GM10847 (cell line): Measurements from ENCODE around the gene PIH1D2.

Experiments used
- POLR2A ChIP-seq: IDR thresholded peaks from 2 replicates; pipeline ENCODE4 v1.6.1; 2011; ENCODE audit not compliant: insufficient read length; ENCODE audit errors: extremely low read depth

The PIH1D2 gene, protein sequence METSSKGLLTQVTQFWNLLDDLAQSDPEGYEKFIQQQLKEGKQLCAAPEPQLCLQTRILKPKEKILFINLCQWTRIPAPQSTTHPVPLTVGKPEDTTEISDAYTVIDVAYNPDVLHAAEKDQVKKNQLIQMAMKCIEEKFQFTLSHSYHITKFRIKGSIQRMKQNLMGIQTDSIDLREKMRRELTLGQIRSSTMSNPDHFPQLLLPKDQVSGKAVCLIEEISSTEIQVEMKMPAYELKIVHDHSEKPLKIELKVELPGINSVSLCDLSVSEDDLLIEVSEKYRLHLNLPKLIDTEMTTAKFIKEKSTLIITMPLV

DNA sequence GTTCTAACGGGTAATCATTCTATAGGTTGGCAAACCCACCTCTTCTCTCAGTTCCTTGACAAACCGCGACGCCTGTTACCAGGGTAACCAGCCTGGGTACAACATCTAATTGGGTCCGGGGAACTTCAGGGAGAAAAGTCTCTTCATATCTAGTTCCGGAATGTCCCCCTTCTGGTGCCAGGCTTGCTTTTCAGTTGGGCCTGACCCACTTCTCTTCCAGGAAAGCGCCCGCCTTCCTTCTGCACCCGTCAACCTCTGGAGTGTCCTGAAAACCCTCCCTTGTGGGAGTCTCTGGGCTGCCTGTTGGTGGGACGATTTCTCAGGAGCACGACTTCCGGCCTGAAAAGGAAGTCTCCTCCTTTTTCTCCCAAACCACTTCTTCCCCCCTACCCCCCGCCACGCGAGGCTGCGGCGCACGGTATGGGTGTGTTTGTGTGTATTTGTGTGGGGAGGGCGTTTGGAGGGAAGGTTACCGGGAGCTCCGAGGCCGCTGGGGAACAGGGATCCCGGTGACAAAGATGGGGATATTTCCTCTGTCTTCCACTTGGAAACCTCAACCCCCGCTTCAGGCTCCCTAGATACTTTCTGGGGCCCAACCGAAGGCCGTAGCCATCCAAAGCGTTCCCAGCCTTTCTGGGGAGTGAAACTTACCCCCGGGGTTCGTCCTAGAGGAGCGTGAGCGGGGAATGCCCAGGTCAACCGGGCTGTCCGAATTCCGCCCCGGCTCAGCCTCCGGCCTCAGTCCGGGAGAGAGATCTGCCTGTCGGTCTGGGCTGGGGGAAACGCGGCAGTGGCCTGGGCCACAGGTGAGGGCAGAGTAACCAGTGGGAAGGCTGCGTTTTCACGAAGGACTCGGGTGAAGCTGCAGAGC lies at the start of gene PIH1D2, which contains the start of gene NKAPD1:
PIH1D2 (minus strand) TSS at position 77 of the 871 bp plus-strand sequence. CDS start 843 bp downstream, outside the sequence.
NKAPD1 (plus strand) TSS at position 359 of the 871 bp plus-strand sequence. CDS start 1,276 bp downstream, outside the sequence.
- peak; percentile 54 for TF ChIP-seq POLR2A

DNA sequence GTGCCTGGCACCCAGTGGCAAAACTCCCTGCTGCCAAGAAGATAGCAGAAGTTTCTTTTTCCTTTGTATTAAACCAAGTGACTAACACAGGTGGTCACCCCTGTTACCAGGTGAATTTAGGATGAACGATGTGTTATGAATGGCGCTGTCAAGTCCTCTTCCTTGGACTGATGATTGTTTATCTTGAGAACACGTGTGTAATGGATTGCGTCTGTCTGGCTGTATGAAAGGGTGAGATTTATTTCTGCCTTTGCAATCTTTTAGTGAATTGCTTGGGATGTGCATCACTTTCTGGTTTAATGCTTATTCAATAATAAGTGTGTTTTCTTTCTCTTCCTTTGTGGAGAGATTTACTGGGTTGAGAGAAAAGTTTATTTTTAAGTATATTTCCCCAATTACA lies 49.3 kb upstream of the PIH1D2 start:
- TF ChIP-seq POLR2A, result no peak

DNA sequence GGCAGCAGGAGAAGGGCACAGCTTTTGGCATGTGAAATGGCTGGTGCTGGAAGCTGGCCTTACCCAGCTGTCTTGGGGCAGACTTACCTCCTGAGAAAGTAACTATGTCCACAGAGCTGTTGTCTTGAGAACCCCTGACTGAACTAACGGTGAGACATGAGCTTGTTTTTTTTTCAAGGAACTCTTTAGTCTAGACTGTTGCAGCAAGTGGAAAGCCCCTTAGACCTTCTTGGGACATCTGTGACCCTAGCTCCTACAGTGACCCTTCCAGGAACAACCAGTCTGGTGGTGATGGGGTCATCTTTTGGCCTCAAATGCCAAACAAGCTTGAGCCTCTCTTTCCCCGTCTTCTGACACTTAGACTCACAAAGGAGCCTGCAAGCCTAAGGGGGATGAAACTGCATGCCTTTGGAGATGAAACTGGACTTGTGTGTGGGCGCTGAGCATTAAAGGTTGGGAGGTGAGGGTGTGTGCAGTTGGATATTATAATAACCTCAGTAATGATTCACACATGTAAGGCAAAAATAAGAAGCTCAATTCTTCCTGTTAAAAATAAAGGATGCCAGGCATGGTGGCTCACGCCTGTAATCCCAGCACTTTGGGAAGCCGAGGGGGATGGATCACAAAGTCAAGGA lies 48.3 kb upstream of the PIH1D2 start:
- TF ChIP-seq POLR2A, result no peak

DNA sequence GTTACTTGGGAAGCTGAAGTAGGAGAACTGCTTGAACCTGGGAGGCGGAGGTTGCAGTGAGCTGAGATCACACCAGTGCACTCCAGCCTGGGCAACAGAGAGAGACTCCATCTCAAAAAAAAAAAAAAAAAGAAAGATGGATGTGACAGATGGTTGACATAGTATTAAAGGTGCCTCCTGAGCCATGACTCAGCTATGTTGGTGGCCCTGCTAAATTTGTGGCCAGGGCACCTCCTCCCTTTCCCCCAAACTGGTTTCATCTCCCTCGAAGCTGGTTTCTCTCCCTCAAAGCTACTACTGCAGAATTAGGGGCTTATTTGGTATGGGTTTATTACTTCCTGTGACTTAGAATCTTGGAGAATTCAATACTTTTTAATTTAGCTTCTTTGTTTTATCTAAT lies 44.4 kb upstream of the PIH1D2 start:
- no peak for TF ChIP-seq POLR2A

GRCh38 chr11:112115386-112115785 lies 41.6 kb upstream of the PIH1D2 start:
- TF ChIP-seq POLR2A, result no peak

GRCh38 chr11:112114460-112114859 lies 40.6 kb upstream of the PIH1D2 start:
- no peak for TF ChIP-seq POLR2A

GRCh38 chr11:112113539-112114457 lies 40.0 kb upstream of the PIH1D2 start:
- TF ChIP-seq POLR2A, result no peak

GRCh38 chr11:112106070-112106469 lies 32.3 kb upstream of the PIH1D2 start:
- TF ChIP-seq POLR2A, result no peak

GRCh38 chr11:112103446-112103845 lies 29.6 kb upstream of the PIH1D2 start:
- TF ChIP-seq POLR2A, result no peak

- no peak for TF ChIP-seq POLR2A
Observed at GRCh38 chr11:112100462-112100861, 26.6 kb upstream of the PIH1D2 start.

GRCh38 chr11:112097734-112098528 lies 24.1 kb upstream of the PIH1D2 start:
- no peak for TF ChIP-seq POLR2A

DNA sequence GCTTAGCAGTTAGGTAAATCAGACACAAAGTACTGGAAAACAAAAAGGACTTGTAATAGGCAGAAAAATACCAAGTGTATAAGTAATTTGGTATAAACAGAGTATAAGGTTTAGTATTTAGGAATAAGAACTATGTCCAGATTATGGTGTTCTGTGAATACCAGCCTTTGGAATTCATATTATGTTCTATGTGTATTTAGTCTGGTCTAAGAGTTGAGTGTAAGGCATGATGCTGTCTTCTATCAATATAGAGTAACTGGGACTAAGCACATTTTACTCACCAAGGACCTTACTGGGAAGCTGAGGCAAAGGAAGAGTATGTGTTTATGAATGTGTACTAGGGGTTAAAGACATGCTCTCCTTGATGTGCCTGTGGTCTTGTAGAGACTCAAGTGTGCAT lies 22.4 kb upstream of the PIH1D2 start:
- TF ChIP-seq POLR2A, result no peak

- no peak for TF ChIP-seq POLR2A
Observed at GRCh38 chr11:112087212-112087611, 13.4 kb upstream of the PIH1D2 start.
